Smooth muscle cell (in vitro differentiated cells): ENCODE data around the gene GRIK4. TPM values are rescaled to one million over a fixed set of nuclear protein-coding genes. Genes with fewer than 3 reads are reported as not detected.

Experiments used
- DNase-seq: peaks from one replicate; lab custom pipeline; 2025; ENCODE audit not compliant: unreplicated experiment; lab: John Stamatoyannopoulos, UW
- H2AFZ ChIP-seq: fragments of 200-600 bp; sonication (generic); 2 replicates; pipeline ENCODE4 v1.6.0; 2016; ENCODE audit warnings: antibody characterized with exemption, low read depth, mild to moderate bottlenecking
- H3F3A ChIP-seq: fragments of 200-600 bp; sonication (generic); 2 replicates; pipeline ENCODE4 v1.6.0; 2017; ENCODE audit warnings: antibody characterized with exemption, low read depth
- H3K27ac ChIP-seq: fragments of 200-600 bp; sonication (generic); 2 replicates; pipeline ENCODE4 v1.5.1; 2016; ENCODE audit warnings: low read depth, mild to moderate bottlenecking
- H3K27me3 ChIP-seq: fragments of 200-600 bp; sonication (generic); 2 replicates; pipeline ENCODE4 v1.6.1; 2016; ENCODE audit warnings: low read depth, mild to moderate bottlenecking
- H3K36me3 ChIP-seq: fragments of 200-600 bp; sonication (generic); 2 replicates; pipeline ENCODE4 v1.5.1; 2016; ENCODE audit warnings: low read depth
- H3K4me1 ChIP-seq: fragments of 200-600 bp; sonication (generic); 2 replicates; pipeline ENCODE4 v1.5.1; 2016; ENCODE audit warnings: low read depth
- H3K4me2 ChIP-seq: fragments of 200-600 bp; sonication (generic); 2 replicates; pipeline ENCODE4 v1.6.0; 2016; ENCODE audit warnings: mild to moderate bottlenecking
- H3K4me3 ChIP-seq: fragments of 200-600 bp; sonication (generic); 2 replicates; pipeline ENCODE4 v1.5.1; 2016; ENCODE audit warnings: mild to moderate bottlenecking
- H3K79me2 ChIP-seq: fragments of 200-600 bp; sonication (generic); 2 replicates; pipeline ENCODE4 v1.6.0; 2016; ENCODE audit warnings: low read depth, mild to moderate bottlenecking
- H3K9ac ChIP-seq: fragments of 200-600 bp; sonication (generic); 2 replicates; pipeline ENCODE4 v1.6.0; 2016; ENCODE audit warnings: low read depth
- H3K9me3 ChIP-seq: fragments of 200-600 bp; sonication (generic); replicated peaks from 2 replicates; pipeline ENCODE4 v1.5.1; 2016; ENCODE audit warnings: low read depth
- H4K20me1 ChIP-seq: fragments of 200-600 bp; sonication (generic); 2 replicates; pipeline ENCODE4 v1.6.0; 2016; ENCODE audit warnings: low read depth
- WGBS: methylation state at CpG from one replicate; pipeline ENCODE4 v1.1.7; 2016; ENCODE audit warnings: low lambda C conversion rate; 5-methylcytosine and 5-hydroxymethylcytosine counted together
- polyA plus RNA-seq: library from polyadenylated mRNA; unstranded; fragments of >200 nt; fragmentation: Nextera tagmentation; extraction: Ambion mirVana; gene quantifications from 2 replicates; pipeline ENCODE4 v1.2.1, GENCODE V29; 2016
- total RNA-seq: library from RNA; depleted of rRNA; stranded (reverse); fragments of >200 nt; gene quantifications from 2 replicates; pipeline ENCODE4 v1.2.3, GENCODE V29; 2014
- TF ChIP-seq, protein P1 (sequence below): fragments of 200-600 bp; sonication (generic); IDR thresholded peaks from 2 replicates; pipeline ENCODE4 v1.5.1; 2017; ENCODE audit warnings: borderline replicate concordance, mild to moderate bottlenecking, antibody characterized with exemption; ENCODE audit not compliant: insufficient read depth, poor library complexity, severe bottlenecking

Gene GRIK4
- total and polyA plus RNA-seq, 2 experiments from 2014 or later = not detected

DNA sequence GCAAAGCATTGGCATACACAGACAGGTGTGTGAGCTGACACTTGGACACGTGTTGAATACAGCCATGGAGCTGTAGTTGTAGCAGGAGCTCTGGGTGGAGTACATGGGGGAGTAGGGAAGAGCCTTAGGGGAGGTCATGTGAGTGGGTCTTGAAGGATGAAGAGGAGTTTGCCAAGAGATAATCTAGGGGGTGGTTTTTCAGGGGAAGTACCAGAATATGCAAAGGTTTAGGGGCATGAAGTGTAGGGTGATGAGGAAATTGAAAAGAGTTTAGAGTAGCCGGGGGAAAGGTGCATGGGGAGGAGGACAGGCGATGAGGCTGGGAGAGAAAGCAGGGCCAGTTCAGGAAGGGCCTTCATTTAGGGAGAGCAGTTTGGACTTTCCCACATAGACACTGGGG lies 74.5 kb downstream of the GRIK4 start:
- no peaks in the 10 kb centered on the region for H3K36me3 ChIP-seq
- H3K4me2 ChIP-seq = no peak overlapping the region
- no peaks in the 10 kb centered on the region for H3K79me2 ChIP-seq
- no peak overlapping the region for H3K27ac ChIP-seq
- H3K4me3 ChIP-seq = no peak overlapping the region
- WGBS = 62% methylated on average over 3 of the region's 3 CpGs
- H3K9me3 ChIP-seq = no peaks in the 10 kb centered on the region
- no peak overlapping the region for H2AFZ ChIP-seq
- TF ChIP-seq, protein P1, sequence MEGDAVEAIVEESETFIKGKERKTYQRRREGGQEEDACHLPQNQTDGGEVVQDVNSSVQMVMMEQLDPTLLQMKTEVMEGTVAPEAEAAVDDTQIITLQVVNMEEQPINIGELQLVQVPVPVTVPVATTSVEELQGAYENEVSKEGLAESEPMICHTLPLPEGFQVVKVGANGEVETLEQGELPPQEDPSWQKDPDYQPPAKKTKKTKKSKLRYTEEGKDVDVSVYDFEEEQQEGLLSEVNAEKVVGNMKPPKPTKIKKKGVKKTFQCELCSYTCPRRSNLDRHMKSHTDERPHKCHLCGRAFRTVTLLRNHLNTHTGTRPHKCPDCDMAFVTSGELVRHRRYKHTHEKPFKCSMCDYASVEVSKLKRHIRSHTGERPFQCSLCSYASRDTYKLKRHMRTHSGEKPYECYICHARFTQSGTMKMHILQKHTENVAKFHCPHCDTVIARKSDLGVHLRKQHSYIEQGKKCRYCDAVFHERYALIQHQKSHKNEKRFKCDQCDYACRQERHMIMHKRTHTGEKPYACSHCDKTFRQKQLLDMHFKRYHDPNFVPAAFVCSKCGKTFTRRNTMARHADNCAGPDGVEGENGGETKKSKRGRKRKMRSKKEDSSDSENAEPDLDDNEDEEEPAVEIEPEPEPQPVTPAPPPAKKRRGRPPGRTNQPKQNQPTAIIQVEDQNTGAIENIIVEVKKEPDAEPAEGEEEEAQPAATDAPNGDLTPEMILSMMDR = no peak
- H3K27me3 ChIP-seq = no peaks in the 10 kb centered on the region
- H4K20me1 ChIP-seq = no peaks in the 10 kb centered on the region
- H3K4me1 ChIP-seq = no peaks in the 10 kb centered on the region
- no peak overlapping the region for H3K9ac ChIP-seq
- H3F3A ChIP-seq = no peaks in the 10 kb centered on the region
- DNase-seq = no peak

DNA sequence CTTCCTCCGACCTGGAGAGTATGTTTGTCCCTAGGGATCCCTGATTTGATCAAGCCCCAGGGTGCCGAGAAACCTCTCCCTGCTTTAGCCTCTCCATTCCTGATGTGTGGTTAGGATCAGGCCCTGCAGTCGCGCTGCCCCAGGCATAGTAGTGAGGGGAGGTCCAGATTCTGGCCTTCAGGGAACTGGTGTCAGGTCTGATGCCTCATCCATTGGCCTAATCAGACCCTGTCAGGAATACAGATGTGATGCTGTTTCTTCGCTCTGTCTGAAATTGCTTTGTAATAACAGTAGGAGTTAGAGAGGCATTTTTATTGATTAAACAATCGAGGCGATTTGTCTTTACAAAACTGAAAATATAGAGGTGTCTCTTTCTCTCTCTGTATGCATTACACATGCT lies 75.2 kb downstream of the GRIK4 start:
- Histone ChIP-seq H3K4me1 (no peaks in the 10 kb centered on the region), H3K9ac (no peak overlapping the region), H2AFZ (no peak overlapping the region), H3F3A (no peaks in the 10 kb centered on the region), H4K20me1 (no peaks in the 10 kb centered on the region), H3K4me2 (no peak overlapping the region), H3K4me3 (no peak overlapping the region), H3K9me3 (no peaks in the 10 kb centered on the region), H3K79me2 (no peaks in the 10 kb centered on the region), H3K27ac (no peak overlapping the region), H3K27me3 (peaks cover 5% of the 10 kb centered on the region), H3K36me3 (no peaks in the 10 kb centered on the region)
- DNase-seq = no peak
- TF ChIP-seq, protein P1 = no peak
- WGBS = 96% methylated on average over 7 of the region's 7 CpGs

DNA sequence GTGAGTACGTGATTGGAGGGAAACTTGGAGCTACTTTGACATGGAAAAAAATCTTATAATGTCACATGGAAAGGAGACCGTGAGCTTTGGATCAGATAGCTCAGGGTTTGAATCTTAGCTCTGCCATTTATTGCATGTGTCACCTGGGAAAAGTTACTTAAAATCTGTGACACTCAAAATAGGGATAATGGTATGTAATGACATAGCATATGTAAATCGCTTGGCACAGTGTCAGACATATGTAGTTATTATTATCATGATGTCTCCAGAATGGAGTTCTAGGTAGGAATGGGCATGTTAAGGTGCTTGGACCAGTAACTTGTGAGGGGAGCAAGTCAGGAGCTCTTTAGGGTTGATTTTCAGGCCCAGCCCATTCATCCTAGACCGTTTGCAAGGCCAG lies 75.8 kb downstream of the GRIK4 start:
- DNase-seq = no peak
- Histone ChIP-seq H3K27me3 (peaks cover 11% of the 10 kb centered on the region), H3K27ac (no peak overlapping the region), H3K9me3 (no peaks in the 10 kb centered on the region), H3K4me1 (no peaks in the 10 kb centered on the region), H3K36me3 (no peaks in the 10 kb centered on the region), H2AFZ (no peak overlapping the region), H3K4me3 (no peak overlapping the region), H3F3A (no peaks in the 10 kb centered on the region), H4K20me1 (no peaks in the 10 kb centered on the region), H3K4me2 (no peak overlapping the region), H3K9ac (no peak overlapping the region), H3K79me2 (no peaks in the 10 kb centered on the region)
- WGBS = 90% methylated on average over 4 of the region's 4 CpGs
- TF ChIP-seq, protein P1 = no peak

GRCh38 chr11:120589376-120589775 lies 77.8 kb downstream of the GRIK4 start:
- Histone ChIP-seq H3K9ac (no peak overlapping the region), H3K9me3 (no peaks in the 10 kb centered on the region), H2AFZ (no peak overlapping the region), H3K79me2 (no peaks in the 10 kb centered on the region), H3K27ac (no peak overlapping the region), H4K20me1 (no peaks in the 10 kb centered on the region), H3K4me3 (no peak overlapping the region), H3K4me1 (no peaks in the 10 kb centered on the region), H3K4me2 (no peak overlapping the region), H3K27me3 (peaks cover 18% of the 10 kb centered on the region), H3F3A (no peaks in the 10 kb centered on the region), H3K36me3 (no peaks in the 10 kb centered on the region)
- WGBS = 92% methylated on average over 11 of the region's 11 CpGs
- TF ChIP-seq, protein P1 = no peak
- DNase-seq = no peak
